DMS53 (cell line): ENCODE measurements around the gene PRSS33.

Source experiments
- DNase-seq: peaks from one replicate; lab custom pipeline; 2025; lab: John Stamatoyannopoulos, UW

PRSS33 gene

GRCh38 chr16:2787406-2787805 is at the start of gene PRSS33:
Gene PRSS33, minus strand, starts transcription at chr16:2787560. Its CDS starts 1,013 bp downstream, at chr16:2786547.
- DNase-seq: no peak

- DNase-seq: no peak
Measured at GRCh38 chr16:2836646-2837508, 49.5 kb upstream of the PRSS33 start.

GRCh38 chr16:2835638-2836493 is 48.5 kb upstream of the PRSS33 start:
- DNase-seq: peak; percentile 71

- DNase-seq: no peak
Measured at GRCh38 chr16:2834968-2835367, 47.6 kb upstream of the PRSS33 start.

- DNase-seq: no peak
Measured at GRCh38 chr16:2833776-2834175, 46.4 kb upstream of the PRSS33 start.

GRCh38 chr16:2831203-2831602 is 43.8 kb upstream of the PRSS33 start:
- no peak for DNase-seq

GRCh38 chr16:2830355-2830695 is 43.0 kb upstream of the PRSS33 start:
- no peak for DNase-seq

GRCh38 chr16:2829501-2830354 is 42.4 kb upstream of the PRSS33 start, which contains the start of gene ZG16B:
Gene ZG16B, plus strand, starts transcription at chr16:2830303. Its CDS starts 139 bp downstream, at chr16:2830442.
- peak; percentile 81 for DNase-seq

GRCh38 chr16:2828876-2829430 is 41.6 kb upstream of the PRSS33 start:
- DNase-seq: no peak

GRCh38 chr16:2828521-2828840 is 41.1 kb upstream of the PRSS33 start:
- no peak for DNase-seq

- no peak for DNase-seq
Measured at GRCh38 chr16:2827831-2828520, 40.6 kb upstream of the PRSS33 start.

GRCh38 chr16:2827374-2827791 is 40.0 kb upstream of the PRSS33 start:
- DNase-seq: no peak

- DNase-seq: no peak
Measured at GRCh38 chr16:2826591-2827373, 39.4 kb upstream of the PRSS33 start.

GRCh38 chr16:2825906-2826305 is 38.5 kb upstream of the PRSS33 start:
- DNase-seq: no peak

- no peak for DNase-seq
Measured at GRCh38 chr16:2825049-2825742, 37.8 kb upstream of the PRSS33 start.

GRCh38 chr16:2824626-2825025 is 37.3 kb upstream of the PRSS33 start:
- no peak for DNase-seq

- DNase-seq: no peak
Measured at GRCh38 chr16:2822496-2822895, 35.1 kb upstream of the PRSS33 start.

- DNase-seq: no peak
Measured at GRCh38 chr16:2822158-2822495, 34.8 kb upstream of the PRSS33 start.

- DNase-seq: no peak
Measured at GRCh38 chr16:2821487-2822157, 34.3 kb upstream of the PRSS33 start.
